ENCODE results near the gene EXOC4.

DNA sequence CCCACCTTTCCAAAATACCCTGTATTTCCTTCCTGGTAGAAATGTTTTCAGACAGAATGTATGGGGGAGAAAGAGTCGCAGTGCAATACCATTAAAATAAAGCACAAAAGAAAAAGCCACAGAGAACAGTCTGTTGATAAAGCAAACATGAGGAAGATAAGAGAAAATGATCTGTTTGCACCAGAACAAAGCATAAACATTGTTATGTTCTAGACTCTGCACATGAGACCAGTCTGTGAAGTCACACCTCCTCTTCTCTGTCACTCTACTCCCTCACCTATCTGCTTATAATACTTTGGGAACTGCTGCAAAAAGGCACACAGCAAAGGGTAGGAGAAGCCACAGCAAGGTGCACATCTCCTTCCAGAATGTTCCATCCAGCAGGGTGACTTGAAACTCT is 807.0 kb downstream of the EXOC4 start:
- TF ChIP-seq, protein P1, sequence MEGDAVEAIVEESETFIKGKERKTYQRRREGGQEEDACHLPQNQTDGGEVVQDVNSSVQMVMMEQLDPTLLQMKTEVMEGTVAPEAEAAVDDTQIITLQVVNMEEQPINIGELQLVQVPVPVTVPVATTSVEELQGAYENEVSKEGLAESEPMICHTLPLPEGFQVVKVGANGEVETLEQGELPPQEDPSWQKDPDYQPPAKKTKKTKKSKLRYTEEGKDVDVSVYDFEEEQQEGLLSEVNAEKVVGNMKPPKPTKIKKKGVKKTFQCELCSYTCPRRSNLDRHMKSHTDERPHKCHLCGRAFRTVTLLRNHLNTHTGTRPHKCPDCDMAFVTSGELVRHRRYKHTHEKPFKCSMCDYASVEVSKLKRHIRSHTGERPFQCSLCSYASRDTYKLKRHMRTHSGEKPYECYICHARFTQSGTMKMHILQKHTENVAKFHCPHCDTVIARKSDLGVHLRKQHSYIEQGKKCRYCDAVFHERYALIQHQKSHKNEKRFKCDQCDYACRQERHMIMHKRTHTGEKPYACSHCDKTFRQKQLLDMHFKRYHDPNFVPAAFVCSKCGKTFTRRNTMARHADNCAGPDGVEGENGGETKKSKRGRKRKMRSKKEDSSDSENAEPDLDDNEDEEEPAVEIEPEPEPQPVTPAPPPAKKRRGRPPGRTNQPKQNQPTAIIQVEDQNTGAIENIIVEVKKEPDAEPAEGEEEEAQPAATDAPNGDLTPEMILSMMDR (IDR thresholded peaks at IDR 0.05; ENCODE audit: low read length) = no peak
- TF ChIP-seq EZH2 (IDR thresholded peaks at IDR 0.05; ENCODE audit: borderline replicate concordance, low read length) = no peak

Measured in OCI-LY1 (cell line).